ENCODE data around the gene HBS1L.

HBS1L gene

GRCh38 chr6:134921721-134922261 lies 132.8 kb downstream of the HBS1L start:
- Histone ChIP-seq H3K9ac (no peak overlapping the region), H3K4me2 (no peak overlapping the region), H3K4me3 (IDR thresholded peaks at IDR 0.05; ENCODE audit: insufficient read depth, low read depth, low read length) (no peak overlapping the region), H3K27me3 (ENCODE audit: insufficient read depth, low read depth) (no peaks in the 10 kb centered on the region), H4K20me1 (ENCODE audit: insufficient read depth) (no peaks in the 10 kb centered on the region), H3K79me2 (ENCODE audit: insufficient read depth, low read depth) (no peaks in the 10 kb centered on the region), H2AFZ (ENCODE audit: low read depth) (no peak overlapping the region), H3K27ac (no peak overlapping the region), H3K36me3 (ENCODE audit: insufficient read depth) (no peaks in the 10 kb centered on the region), H3K4me1 (ENCODE audit: low read depth, poor library complexity, severe bottlenecking) (no peaks in the 10 kb centered on the region)
- no peak for TF ChIP-seq CTCF (conservative IDR thresholded peaks at IDR 0.05; ENCODE audit: low read depth, low read length)

- Histone ChIP-seq H2AFZ (ENCODE audit: low read depth) (no peak overlapping the region), H3K36me3 (ENCODE audit: insufficient read depth) (no peaks in the 10 kb centered on the region), H3K4me3 (IDR thresholded peaks at IDR 0.05; ENCODE audit: insufficient read depth, low read depth, low read length) (no peak overlapping the region), H3K4me1 (ENCODE audit: low read depth, poor library complexity, severe bottlenecking) (no peaks in the 10 kb centered on the region), H3K9ac (no peak overlapping the region), H3K27ac (no peak overlapping the region), H4K20me1 (ENCODE audit: insufficient read depth) (no peaks in the 10 kb centered on the region), H3K4me2 (no peak overlapping the region), H3K79me2 (ENCODE audit: insufficient read depth, low read depth) (no peaks in the 10 kb centered on the region), H3K27me3 (ENCODE audit: insufficient read depth, low read depth) (no peaks in the 10 kb centered on the region)
- TF ChIP-seq CTCF (conservative IDR thresholded peaks at IDR 0.05; ENCODE audit: low read depth, low read length): no peak
These were observed 133.3 kb downstream of the HBS1L start for GRCh38 chr6:134921276-134921675.

GRCh38 chr6:134920422-134920821 lies 134.2 kb downstream of the HBS1L start:
- Histone ChIP-seq H3K36me3 (ENCODE audit: insufficient read depth) (no peaks in the 10 kb centered on the region), H3K4me3 (IDR thresholded peaks at IDR 0.05; ENCODE audit: insufficient read depth, low read depth, low read length) (no peak overlapping the region), H3K79me2 (ENCODE audit: insufficient read depth, low read depth) (no peaks in the 10 kb centered on the region), H4K20me1 (ENCODE audit: insufficient read depth) (no peaks in the 10 kb centered on the region), H3K4me1 (ENCODE audit: low read depth, poor library complexity, severe bottlenecking) (no peaks in the 10 kb centered on the region), H2AFZ (ENCODE audit: low read depth) (no peak overlapping the region), H3K27me3 (ENCODE audit: insufficient read depth, low read depth) (no peaks in the 10 kb centered on the region), H3K9ac (no peak overlapping the region), H3K27ac (no peak overlapping the region), H3K4me2 (no peak overlapping the region)
- TF ChIP-seq CTCF (conservative IDR thresholded peaks at IDR 0.05; ENCODE audit: low read depth, low read length): no peak

- Histone ChIP-seq H3K79me2 (ENCODE audit: insufficient read depth, low read depth) (no peaks in the 10 kb centered on the region), H2AFZ (ENCODE audit: low read depth) (no peak overlapping the region), H3K4me3 (IDR thresholded peaks at IDR 0.05; ENCODE audit: insufficient read depth, low read depth, low read length) (no peak overlapping the region), H3K4me1 (ENCODE audit: low read depth, poor library complexity, severe bottlenecking) (no peaks in the 10 kb centered on the region), H3K27ac (no peak overlapping the region), H3K36me3 (ENCODE audit: insufficient read depth) (no peaks in the 10 kb centered on the region), H3K4me2 (no peak overlapping the region), H3K9ac (no peak overlapping the region), H3K27me3 (ENCODE audit: insufficient read depth, low read depth) (no peaks in the 10 kb centered on the region), H4K20me1 (ENCODE audit: insufficient read depth) (no peaks in the 10 kb centered on the region)
- TF ChIP-seq CTCF (conservative IDR thresholded peaks at IDR 0.05; ENCODE audit: low read depth, low read length): no peak
These were observed 136.1 kb downstream of the HBS1L start for GRCh38 chr6:134918418-134918961.
